OCI-LY3 (cell line): ENCODE measurements around the gene ARL8B.
"Not testable (repeated sequence)": the region's sequence is repeated elsewhere in the genome, so short reads cannot be mapped to it uniquely, and the experiment has no call there.

ENCODE experiments used
- H2AFZ ChIP-seq: fragments of 200-600, 300-600 bp; shearing (Covaris generic); 2 replicates; pipeline ENCODE4 v1.6.0; 2014; ENCODE audit warnings: antibody characterized with exemption, low read depth, low read length
- H3K27ac ChIP-seq: fragments of 200-600, 300-600 bp; sonication (generic); 2 replicates; pipeline ENCODE4 v1.5.1; 2014; ENCODE audit warnings: mild to moderate bottlenecking, low read length, moderate library complexity, mixed read lengths
- H3K27me3 ChIP-seq: fragments of 200-600, 300-600 bp; sonication (generic); 2 replicates; pipeline ENCODE4 v1.6.1; 2014; ENCODE audit warnings: low read depth, low read length, mixed read lengths
- H3K36me3 ChIP-seq: fragments of 200-600, 300-600 bp; sonication (generic); replicated peaks from 2 replicates; pipeline ENCODE3; 2014; ENCODE audit warnings: low read depth, low read length, mixed read lengths
- H3K4me1 ChIP-seq: fragments of 300-600, 200-600 bp; sonication (generic); 2 replicates; pipeline ENCODE4 v1.6.1; 2014; ENCODE audit warnings: low read length, mixed read lengths
- H3K4me2 ChIP-seq: fragments of 200-600, 300-600 bp; sonication (generic); 2 replicates; pipeline ENCODE4 v1.6.1; 2014; ENCODE audit warnings: low read length, mixed read lengths
- H3K4me3 ChIP-seq: fragments of 300-600, 200-600 bp; sonication (generic); 2 replicates; pipeline ENCODE4 v1.5.1; 2014; ENCODE audit warnings: antibody characterized with exemption, mild to moderate bottlenecking, low read length, moderate library complexity
- H3K79me2 ChIP-seq: fragments of 300-600, 200-600 bp; shearing (Covaris generic); 2 replicates; pipeline ENCODE4 v1.6.1; 2014; ENCODE audit warnings: mild to moderate bottlenecking, low read length, mixed read lengths
- H3K9ac ChIP-seq: fragments of 300-600, 200-600 bp; shearing (Covaris generic); 2 replicates; pipeline ENCODE4 v1.6.0; 2014; ENCODE audit warnings: mild to moderate bottlenecking, low read length, moderate library complexity
- H3K9me3 ChIP-seq: fragments of 200-600, 300-600 bp; shearing (Covaris generic); 2 replicates; pipeline ENCODE4 v1.6.1; 2014; ENCODE audit warnings: low read length, mixed read lengths; ENCODE audit not compliant: insufficient read depth
- H4K20me1 ChIP-seq: fragments of 200-600, 300-600 bp; sonication (generic); 2 replicates; pipeline ENCODE4 v1.6.1; 2016; ENCODE audit warnings: low read length, mixed read lengths; ENCODE audit not compliant: insufficient read depth
- CTCF ChIP-seq: fragments of 200-600, 300-600 bp; sonication (generic); IDR thresholded peaks from 2 replicates; pipeline ENCODE4 v1.5.1; 2014; ENCODE audit warnings: antibody characterized with exemption, low read length, low read depth
- EZH2phosphoT487 ChIP-seq: fragments of 200-600 bp; shearing (Covaris generic); IDR thresholded peaks from 2 replicates; pipeline ENCODE4 v1.6.1; 2018; ENCODE audit warnings: antibody characterized with exemption, mixed run types, low read depth

Gene ARL8B

GRCh38 chr3:5145120-5145519 is 23.0 kb downstream of the ARL8B start:
- H3K27ac ChIP-seq: no peak overlapping the region
- H3K9ac ChIP-seq: no peak overlapping the region
- no peak overlapping the region for H3K4me2 ChIP-seq
- peaks cover 96% of the 10 kb centered on the region for H3K79me2 ChIP-seq
- H2AFZ ChIP-seq: no peak overlapping the region
- H4K20me1 ChIP-seq: peaks cover 39% of the 10 kb centered on the region
- peaks cover 45% of the 10 kb centered on the region for H3K36me3 ChIP-seq
- H3K9me3 ChIP-seq: 0 out of 2 replicates have a peak, but pooled peaks cover 10% of the 10 kb centered on the region
- H3K4me3 ChIP-seq: no peak overlapping the region
- H3K27me3 ChIP-seq: no peaks in the 10 kb centered on the region
- H3K4me1 ChIP-seq: peaks cover 16% of the 10 kb centered on the region
- TF ChIP-seq CTCF (no peak), EZH2phosphoT487 (no peak)

DNA sequence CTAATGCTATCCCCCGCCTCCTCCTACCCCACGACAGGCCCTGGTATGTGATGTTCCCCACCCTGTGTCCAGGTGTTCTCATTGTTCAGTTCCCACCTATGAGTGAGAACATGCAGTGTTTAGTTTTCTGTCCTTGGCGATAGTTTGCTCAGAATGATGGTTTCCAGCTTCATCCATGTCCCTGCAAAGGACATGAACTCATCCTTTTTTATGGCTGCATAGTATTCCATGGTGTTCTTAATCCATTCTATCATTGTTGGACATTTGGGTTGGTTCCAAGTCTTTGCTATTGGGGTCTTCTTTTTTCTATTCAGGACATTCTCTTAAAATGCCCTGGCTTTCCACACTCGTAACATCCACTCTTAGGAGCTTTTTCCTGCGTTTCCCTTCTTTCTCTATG is 25.1 kb downstream of the ARL8B start:
- H3K9me3 ChIP-seq, H3K4me3 ChIP-seq, H3K9ac ChIP-seq, H3K27ac ChIP-seq, H3K4me1 ChIP-seq, H3K4me2 ChIP-seq, H2AFZ ChIP-seq, H3K27me3 ChIP-seq: not testable (repeated sequence)
- Histone ChIP-seq H3K79me2 (peaks cover 92% of the 10 kb centered on the region), H3K36me3 (peaks cover 31% of the 10 kb centered on the region), H4K20me1 (peaks cover 39% of the 10 kb centered on the region)

DNA sequence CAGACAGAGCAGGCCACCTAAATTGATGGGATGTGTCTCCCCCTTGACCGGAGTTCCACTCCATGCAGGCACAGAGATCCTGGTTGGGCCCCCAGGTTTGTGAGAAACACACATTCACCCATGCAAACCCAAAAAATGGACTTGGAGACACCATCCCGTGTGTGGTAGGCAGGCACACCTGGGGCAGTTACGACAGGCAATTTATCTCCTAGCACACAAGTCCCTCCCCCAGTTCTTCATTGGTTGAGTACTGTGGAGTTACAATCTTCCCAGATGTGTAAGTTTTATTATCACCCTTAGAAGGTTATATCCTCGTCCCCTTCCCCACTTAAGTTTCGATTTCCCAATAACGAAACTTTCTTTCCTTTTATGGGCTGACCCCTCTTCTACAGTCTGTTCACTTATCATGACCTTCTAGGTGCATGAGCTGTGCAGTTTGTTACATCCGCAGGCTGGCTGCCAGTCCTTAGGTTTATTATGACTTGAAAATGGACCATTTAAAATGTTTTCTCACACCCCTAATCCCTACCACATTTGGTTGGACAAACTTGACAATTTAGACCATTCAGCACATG is 27.3 kb downstream of the ARL8B start:
- Histone ChIP-seq H3K79me2 (peaks cover 92% of the 10 kb centered on the region), H3K36me3 (peaks cover 13% of the 10 kb centered on the region), H3K27ac (no peak overlapping the region)

DNA sequence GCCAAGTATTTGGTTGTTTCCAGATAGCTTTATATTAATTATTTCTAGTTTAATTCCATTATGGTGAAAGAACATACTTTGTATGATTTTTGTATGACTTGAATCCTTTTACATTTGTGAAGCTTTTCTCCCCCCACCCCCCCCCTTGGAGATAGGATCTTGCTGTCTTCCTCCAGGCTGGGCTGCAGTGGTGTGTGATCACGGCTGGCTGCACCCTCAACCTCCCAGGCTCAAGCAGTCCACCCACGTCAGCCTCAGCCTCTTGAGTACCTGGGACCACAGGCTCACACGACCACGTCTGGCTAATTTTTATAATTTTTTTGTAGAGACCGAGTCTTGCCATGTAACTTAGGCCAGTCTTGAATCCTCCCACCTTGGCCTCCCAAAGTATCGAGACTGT is 29.5 kb downstream of the ARL8B start:
- Histone ChIP-seq H3K4me3 (no peak overlapping the region), H3K4me2 (no peak overlapping the region), H3K9me3 (no peaks in the 10 kb centered on the region)

More for the DNA sequence above, 27.3 kb downstream of the ARL8B start:
- TF ChIP-seq CTCF (no peak), EZH2phosphoT487 (no peak)
- Histone ChIP-seq H3K4me1 (peaks cover 4% of the 10 kb centered on the region), H2AFZ (no peak overlapping the region), H3K9me3 (0 out of 2 replicates have a peak, but pooled peaks cover under 1% of the 10 kb centered on the region), H3K4me3 (no peak overlapping the region), H3K9ac (no peak overlapping the region), H4K20me1 (peaks cover 43% of the 10 kb centered on the region), H3K27me3 (no peaks in the 10 kb centered on the region), H3K4me2 (no peak overlapping the region)

More for the DNA sequence above, 29.5 kb downstream of the ARL8B start:
- Histone ChIP-seq H4K20me1 (peaks cover 34% of the 10 kb centered on the region), H3K4me1 (peaks cover 7% of the 10 kb centered on the region), H2AFZ (no peak overlapping the region), H3K27me3 (no peaks in the 10 kb centered on the region), H3K36me3 (peaks cover 7% of the 10 kb centered on the region), H3K27ac (no peak overlapping the region), H3K79me2 (peaks cover 94% of the 10 kb centered on the region), H3K9ac (no peak overlapping the region)
- TF ChIP-seq EZH2phosphoT487 (no peak), CTCF (no peak)
